ENCODE measurements around the gene SP4.

- TF ChIP-seq, protein P1, sequence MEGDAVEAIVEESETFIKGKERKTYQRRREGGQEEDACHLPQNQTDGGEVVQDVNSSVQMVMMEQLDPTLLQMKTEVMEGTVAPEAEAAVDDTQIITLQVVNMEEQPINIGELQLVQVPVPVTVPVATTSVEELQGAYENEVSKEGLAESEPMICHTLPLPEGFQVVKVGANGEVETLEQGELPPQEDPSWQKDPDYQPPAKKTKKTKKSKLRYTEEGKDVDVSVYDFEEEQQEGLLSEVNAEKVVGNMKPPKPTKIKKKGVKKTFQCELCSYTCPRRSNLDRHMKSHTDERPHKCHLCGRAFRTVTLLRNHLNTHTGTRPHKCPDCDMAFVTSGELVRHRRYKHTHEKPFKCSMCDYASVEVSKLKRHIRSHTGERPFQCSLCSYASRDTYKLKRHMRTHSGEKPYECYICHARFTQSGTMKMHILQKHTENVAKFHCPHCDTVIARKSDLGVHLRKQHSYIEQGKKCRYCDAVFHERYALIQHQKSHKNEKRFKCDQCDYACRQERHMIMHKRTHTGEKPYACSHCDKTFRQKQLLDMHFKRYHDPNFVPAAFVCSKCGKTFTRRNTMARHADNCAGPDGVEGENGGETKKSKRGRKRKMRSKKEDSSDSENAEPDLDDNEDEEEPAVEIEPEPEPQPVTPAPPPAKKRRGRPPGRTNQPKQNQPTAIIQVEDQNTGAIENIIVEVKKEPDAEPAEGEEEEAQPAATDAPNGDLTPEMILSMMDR (IDR thresholded peaks at IDR 0.05), result no peak
- TF ChIP-seq EP300 (IDR thresholded peaks at IDR 0.05) (no peak), POLR2AphosphoS5 (IDR thresholded peaks at IDR 0.05) (no peak), POLR2A (IDR thresholded peaks at IDR 0.05; ENCODE audit: low read depth) (no peak)
Observed at GRCh38 chr7:21428659-21428941, 717 bp downstream of the SP4 start.

Measured in esophagus muscularis mucosa (tissue), 4 donors.